ENCODE results near the gene DYSF.

DNA sequence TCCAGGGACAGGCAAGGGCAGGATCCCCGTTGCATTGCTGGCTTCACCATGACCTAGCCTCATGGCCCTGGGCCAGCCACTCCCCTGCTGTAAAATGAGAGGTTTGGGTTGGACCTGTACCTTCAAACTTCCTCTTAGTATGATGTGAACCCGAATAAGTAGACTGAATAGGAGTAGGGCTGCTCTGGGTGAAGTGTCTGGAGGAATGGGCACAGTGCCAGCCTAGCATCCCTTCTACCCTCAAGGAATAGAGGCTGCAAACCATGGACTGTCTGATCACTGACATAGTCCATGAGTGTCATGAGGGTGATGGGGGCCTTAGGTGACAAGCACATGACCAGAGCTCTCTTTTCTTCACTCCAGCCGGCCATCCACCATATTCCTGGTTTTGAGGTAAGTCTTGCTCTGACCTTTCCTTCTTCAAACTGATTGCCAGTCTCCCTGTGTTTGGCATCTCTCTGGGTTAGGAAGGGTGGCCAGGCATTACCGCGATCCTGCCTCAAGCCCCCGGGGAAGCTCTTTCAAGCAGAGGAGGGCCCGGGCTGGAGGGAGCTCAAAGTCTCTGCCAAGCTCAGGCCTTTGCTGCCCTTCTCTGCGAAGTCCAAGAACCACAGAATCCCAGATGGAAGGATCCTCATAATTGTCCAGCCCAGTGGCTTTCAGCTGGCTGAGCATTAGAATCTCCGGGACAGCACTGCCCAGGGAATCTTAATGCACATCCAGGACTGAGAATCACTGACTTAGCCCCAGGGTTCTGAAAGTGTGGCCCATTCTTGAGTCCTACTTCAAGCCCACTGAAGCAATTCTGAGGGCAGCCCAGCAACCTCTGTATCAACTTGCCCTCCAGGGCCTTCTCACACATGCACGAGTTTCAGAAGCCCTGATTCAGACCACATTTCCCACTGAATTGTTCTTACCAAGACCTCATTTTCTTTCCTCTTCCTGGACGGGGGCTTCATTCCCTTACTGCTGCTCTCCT is 148.1 kb downstream of the DYSF start:
- TF ChIP-seq EP300 (IDR thresholded peaks at IDR 0.05) = no peak
- TF ChIP-seq, protein P1, sequence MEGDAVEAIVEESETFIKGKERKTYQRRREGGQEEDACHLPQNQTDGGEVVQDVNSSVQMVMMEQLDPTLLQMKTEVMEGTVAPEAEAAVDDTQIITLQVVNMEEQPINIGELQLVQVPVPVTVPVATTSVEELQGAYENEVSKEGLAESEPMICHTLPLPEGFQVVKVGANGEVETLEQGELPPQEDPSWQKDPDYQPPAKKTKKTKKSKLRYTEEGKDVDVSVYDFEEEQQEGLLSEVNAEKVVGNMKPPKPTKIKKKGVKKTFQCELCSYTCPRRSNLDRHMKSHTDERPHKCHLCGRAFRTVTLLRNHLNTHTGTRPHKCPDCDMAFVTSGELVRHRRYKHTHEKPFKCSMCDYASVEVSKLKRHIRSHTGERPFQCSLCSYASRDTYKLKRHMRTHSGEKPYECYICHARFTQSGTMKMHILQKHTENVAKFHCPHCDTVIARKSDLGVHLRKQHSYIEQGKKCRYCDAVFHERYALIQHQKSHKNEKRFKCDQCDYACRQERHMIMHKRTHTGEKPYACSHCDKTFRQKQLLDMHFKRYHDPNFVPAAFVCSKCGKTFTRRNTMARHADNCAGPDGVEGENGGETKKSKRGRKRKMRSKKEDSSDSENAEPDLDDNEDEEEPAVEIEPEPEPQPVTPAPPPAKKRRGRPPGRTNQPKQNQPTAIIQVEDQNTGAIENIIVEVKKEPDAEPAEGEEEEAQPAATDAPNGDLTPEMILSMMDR (IDR thresholded peaks at IDR 0.05) = no peak
- TF ChIP-seq POLR2AphosphoS5 (IDR thresholded peaks at IDR 0.05) = no peak
